GM18858 (cell line): ENCODE data around the gene FAM13A.
"Not testable (repeated sequence)": the region's sequence is repeated elsewhere in the genome, so short reads cannot be mapped to it uniquely, and the experiment has no call there.

Experiments used
- ATAC-seq: cut with Tn5 transposase; IDR thresholded peaks from one replicate; pipeline ENCODE4 v1.9.1; 2021; ENCODE audit not compliant: unreplicated experiment

Gene FAM13A

GRCh38 chr4:88908521-88908920 lies 148.5 kb downstream of the FAM13A start:
- ATAC-seq, result no peak

- no peak for ATAC-seq
Observed at GRCh38 chr4:88908003-88908402, 149.0 kb downstream of the FAM13A start.

DNA sequence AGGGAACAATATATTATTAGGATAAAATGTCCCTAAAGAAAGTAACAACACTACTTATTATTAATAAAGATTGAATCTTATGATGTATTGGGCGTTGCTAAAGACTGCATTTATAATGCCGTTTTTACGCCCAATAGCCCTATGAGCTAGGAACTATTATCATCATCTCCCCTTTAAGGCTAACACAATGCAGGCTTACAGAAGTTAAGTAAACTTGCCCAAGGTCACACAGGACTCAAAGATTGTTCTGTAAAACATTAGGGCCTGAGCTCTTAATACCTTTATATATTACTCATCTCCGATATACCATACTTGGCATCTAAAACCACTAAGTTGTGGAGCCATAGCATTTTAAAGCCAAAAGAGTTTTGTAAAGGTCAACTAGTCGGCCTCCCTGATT lies 149.5 kb downstream of the FAM13A start:
- ATAC-seq, result no peak

DNA sequence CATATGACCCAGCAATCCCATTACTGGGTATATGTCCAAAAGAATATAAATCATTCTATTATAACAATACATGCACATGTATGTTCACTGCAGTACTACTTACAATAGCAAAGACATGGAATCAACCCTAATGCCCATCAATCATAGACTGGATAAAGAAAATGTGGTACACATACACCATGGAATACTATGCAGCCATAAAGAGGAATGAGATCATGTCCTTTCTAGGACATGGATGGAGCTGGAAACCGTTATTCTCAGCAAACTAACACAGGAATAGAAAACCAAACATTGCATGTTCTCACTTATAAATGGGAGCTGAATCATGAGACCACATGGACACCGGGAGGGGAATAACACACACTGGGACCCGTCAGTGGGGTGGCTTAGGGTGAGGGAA lies 152.7 kb downstream of the FAM13A start:
- not testable (repeated sequence) for ATAC-seq

- ATAC-seq, result no peak
Observed at GRCh38 chr4:88900432-88900831, 156.6 kb downstream of the FAM13A start.

DNA sequence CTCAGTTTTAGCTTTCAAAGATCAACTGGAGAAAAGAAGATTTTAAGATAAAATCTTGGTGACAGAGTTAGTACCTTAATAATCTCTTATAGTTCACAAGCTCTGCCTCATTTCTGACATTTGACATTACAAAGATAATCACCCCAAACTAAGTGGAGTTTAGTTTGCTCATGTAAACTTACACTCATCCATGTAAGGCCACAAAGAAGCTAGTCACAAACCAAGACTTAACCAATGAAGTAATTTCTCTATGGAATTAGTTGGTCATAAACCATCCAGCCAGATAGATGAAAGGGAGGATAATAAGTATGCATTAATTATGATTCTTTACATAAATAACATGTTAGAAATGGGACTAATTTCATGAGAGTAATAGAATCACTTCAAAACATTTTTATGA lies 159.2 kb downstream of the FAM13A start:
- no peak for ATAC-seq

DNA sequence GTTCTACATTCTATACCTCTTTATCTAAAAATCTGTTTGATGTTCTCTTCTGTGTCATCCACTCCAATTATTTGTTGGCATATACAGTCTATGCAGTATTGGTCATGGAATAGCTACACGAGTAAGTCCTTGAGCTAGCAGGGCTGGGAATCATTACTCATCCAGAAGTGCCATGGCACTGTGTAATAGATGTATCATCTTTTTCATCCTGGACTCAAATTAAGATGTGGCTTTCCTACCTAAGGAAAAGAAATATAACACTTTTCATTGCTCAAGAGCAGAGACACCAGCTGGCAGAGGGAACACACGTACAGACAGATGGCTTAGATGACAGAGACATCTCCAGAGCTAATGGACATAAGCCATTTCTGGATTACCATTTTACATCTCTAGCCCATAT lies 159.8 kb downstream of the FAM13A start:
- no peak for ATAC-seq

GRCh38 chr4:88893961-88894360 lies 163.0 kb downstream of the FAM13A start:
- no peak for ATAC-seq

DNA sequence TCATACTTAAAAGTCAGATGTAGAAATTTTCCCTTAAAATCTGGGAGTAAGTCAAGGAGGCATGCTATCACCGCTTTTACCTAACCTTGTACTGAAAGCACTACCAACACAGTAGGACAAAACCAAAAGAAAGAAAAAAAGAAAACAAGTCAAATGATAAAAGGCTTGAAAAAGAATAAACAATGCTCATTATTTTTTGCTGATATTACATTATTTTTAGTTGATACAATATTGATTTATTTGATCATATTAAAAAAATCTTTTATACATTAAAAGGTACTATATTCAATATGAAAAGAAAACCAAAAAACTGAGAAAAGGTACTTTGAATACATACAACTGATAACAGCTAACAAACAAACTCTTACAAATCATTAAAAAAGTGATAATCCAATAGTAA lies 164.3 kb downstream of the FAM13A start:
- ATAC-seq, result no peak

DNA sequence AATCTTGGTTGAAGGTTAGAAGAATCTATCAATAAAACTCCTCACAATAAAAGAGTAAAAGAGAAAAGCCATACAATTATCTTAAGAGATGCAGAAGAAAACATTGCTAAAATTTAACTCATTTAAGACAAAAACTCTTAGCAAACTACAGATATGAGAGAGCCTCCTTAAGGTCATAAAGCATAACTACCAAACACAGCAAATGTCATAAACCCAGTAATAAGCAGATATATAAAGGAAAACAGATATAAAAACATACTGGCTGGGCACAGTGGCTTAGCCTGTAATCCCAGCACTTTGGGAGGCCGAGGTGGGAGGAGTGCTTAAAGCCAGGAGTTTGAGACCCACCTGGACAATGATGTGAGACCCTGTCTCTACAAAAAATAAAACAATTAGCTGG lies 165.3 kb downstream of the FAM13A start:
- ATAC-seq, result no peak

DNA sequence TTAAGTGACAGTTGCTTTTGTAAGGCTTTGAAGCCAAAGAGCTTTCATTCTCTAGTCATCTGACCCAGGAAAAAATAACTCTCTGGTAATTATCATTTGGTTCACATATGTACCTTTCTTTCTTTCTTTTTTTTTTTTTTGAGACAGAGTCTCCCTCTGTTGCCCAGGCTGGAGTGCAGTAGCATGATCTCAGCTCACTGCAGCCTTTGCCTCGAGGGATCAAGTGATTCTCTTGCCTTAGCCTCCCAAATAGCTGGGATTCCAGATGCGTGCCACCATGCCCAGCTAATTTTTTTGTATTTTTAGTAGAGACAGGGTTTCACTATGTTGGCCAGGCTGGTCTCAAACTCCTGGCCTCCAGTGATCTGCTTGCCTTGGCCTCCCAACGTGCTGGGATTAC lies 169.6 kb downstream of the FAM13A start:
- not testable (repeated sequence) for ATAC-seq

DNA sequence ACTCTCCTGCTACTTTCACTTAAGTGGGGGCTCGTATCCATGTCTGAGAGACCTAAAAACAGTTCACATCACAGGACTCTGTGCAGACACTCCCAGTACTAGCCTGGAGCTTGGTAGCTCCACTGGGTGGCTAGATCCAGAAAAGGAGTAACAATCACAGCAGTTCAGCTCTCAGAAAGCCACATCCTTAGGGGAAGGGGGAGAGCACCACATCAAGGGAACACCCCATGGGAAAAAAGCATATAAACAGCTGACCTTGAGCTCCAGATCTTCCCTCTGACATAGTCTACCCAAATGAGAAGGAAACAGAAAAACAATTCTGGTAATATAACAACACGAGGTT lies 175.8 kb downstream of the FAM13A start:
- no peak for ATAC-seq

GRCh38 chr4:88880501-88881226 lies 176.3 kb downstream of the FAM13A start:
- no peak for ATAC-seq

- no peak for ATAC-seq
Observed at GRCh38 chr4:88879991-88880390, 177.0 kb downstream of the FAM13A start.

DNA sequence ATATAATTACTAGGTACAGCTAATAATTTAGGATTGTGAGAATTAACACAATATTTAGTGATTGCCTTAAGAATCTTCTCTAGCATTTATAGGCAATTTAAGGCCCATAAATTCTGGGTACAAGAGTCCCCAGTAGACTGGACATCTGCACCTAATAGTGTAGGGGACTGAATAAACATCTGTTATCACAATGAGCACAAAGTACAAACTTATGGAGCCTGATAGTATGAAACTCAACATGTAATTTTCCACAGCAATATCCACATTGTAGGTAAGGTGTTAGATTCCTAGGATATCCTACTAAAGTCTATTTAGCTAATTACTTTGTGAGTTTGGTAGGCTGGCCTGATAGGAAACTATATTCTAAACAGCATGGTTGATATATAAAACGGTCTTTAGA lies 178.3 kb downstream of the FAM13A start:
- ATAC-seq, result no peak

- ATAC-seq, result no peak
Observed at GRCh38 chr4:88870428-88870827, 186.6 kb downstream of the FAM13A start.

GRCh38 chr4:88868510-88868909 lies 188.5 kb downstream of the FAM13A start:
- ATAC-seq, result no peak

GRCh38 chr4:88866862-88867550 lies 190.0 kb downstream of the FAM13A start:
- ATAC-seq, result no peak

DNA sequence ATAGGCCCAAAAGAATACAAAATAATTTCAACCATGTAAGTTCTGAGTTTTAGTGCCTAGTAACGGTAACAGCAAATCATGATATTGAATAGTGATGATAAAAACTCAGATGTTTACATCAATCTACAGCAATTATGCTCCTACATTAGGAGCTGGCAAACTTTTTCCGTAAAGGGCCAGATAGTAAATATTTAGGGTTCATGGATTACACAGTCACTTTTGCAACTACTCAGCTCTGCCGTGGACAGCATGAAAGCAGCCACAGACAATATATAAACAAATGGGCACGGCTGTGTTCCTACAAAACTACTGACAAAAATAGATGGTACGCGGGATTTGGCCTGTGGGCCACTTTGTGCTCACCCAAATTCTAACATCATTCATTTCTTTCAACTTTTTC lies 191.5 kb downstream of the FAM13A start:
- ATAC-seq, result no peak

DNA sequence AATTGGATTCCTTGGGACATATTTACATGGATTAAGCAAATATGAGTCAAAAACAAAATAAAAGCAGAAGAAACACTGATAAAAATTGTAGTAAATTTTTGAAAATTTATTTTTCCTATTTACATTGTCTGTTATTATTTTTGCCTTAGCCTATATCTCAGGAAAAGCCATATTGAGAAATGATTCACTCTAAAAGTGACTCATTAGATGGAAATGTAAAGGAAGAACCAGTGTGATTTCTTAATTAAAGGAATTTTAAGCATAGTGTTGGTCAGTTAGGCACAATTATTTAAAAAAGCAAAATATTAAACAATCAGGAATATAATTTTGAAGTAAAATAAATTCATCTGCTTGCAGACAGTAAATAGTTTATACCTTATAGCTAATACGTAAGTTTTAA lies 191.9 kb downstream of the FAM13A start:
- ATAC-seq, result no peak

DNA sequence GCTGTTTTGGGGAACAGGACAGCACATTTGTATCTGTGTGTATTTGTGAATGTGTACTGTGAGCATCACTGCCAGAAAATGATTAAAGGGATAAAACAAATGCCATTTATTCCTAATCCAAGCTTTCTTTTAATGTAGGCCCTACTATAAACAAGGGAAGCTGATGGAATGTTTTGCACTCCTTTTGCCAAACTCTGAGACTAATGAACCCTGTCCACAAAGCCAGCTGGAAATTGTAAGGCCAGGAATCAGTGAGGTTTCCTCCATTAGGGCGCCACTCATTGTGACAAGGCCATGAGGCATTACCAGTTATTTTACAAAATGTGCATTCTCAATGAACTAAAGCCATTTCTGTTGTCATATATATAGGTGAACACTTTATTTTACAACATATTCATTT lies 196.4 kb downstream of the FAM13A start:
- no peak for ATAC-seq

DNA sequence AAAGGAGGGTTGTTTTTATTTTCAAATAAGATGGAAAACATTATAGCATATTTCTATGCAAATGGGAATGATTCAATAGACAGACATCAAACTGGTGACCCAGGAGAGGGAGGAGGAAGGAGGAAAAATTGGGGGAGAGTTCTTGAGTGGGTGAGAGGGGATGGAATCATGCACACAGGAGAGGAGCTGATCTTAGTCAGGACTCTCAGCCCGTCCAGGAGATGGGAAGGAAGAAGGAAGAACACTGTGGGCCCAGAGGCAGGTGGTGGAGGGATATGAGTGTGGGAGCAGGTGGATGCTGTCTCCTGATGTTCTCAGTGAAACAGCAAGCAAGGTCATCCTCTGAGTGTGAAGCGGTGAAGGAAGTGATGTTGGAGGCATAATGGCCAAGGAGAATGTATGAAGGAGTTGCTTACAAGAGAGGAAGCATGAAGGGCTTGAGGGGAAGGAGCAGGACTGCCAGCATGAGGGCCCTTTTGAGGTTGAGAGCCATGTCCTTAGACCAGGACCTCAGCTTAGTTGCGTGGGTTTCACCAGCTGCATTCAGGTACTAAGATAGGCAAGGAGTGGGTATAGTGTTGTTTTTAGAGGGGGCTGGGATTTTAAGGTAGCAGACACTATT lies 197.7 kb downstream of the FAM13A start:
- peak; percentile 16 for ATAC-seq
